Stimulated activated CD4-positive, alpha-beta T cell treated with anti-CD3 and anti-CD28 coated beads, Interleukin-1b, Interleukin-23, amount 100 ng/mL, for 4 hours (primary cell): ENCODE measurements around the gene ZNF329.
A peak's percentile ranks its signal among the peaks of the same experiment; 100 is the strongest.
"Not testable (repeated sequence)": the region's sequence is repeated elsewhere in the genome, so short reads cannot be mapped to it uniquely, and the experiment has no call there.

Experiments used
- DNase-seq, 2 donors: peaks; one replicate each; pipeline ENCODE4 v3.0.0-alpha.2; 2020; ENCODE audit warnings: low read depth in 2 of 2

ZNF329 gene

GRCh38 chr19:58150328-58150921 lies at the start of gene ZNF329:
Gene ZNF329 (minus strand): TSS chr19:58150789. CDS start chr19:58129503, 21,286 bp downstream.
- peak; percentile 93 to 94 for DNase-seq

- no peak for DNase-seq
These were observed 46.5 kb upstream of the ZNF329 start for GRCh38 chr19:58196901-58197616.

- DNase-seq = no peak
These were observed 33.2 kb upstream of the ZNF329 start for GRCh38 chr19:58183817-58184215.

- peak; percentile 88 to 94 for DNase-seq
These were observed 32.6 kb upstream of the ZNF329 start, which contains the start of gene ZNF274 for GRCh38 chr19:58182989-58183816. Gene ZNF274 (plus strand): TSS chr19:58183061. CDS start chr19:58183966, 905 bp downstream.

- DNase-seq = peak; percentile 68 to 73
These were observed 32.0 kb upstream of the ZNF329 start for GRCh38 chr19:58182577-58182988.

- peak; percentile 36 to 44 for DNase-seq
These were observed 31.4 kb upstream of the ZNF329 start for GRCh38 chr19:58181902-58182576.

- no peak for DNase-seq
These were observed 20.3 kb upstream of the ZNF329 start for GRCh38 chr19:58170860-58171259.

- no peak for DNase-seq
These were observed 16.2 kb upstream of the ZNF329 start for GRCh38 chr19:58166708-58167280.

- no peak for DNase-seq
These were observed 15.7 kb upstream of the ZNF329 start for GRCh38 chr19:58166268-58166667.

- DNase-seq = no peak
These were observed 6.6 kb upstream of the ZNF329 start for GRCh38 chr19:58157045-58157728.

GRCh38 chr19:58154679-58155648 lies 4.4 kb upstream of the ZNF329 start:
- DNase-seq = peak; percentile 99

- DNase-seq = no peak
These were observed 3.7 kb upstream of the ZNF329 start for GRCh38 chr19:58154287-58154678.

- no peak for DNase-seq
These were observed 2.8 kb upstream of the ZNF329 start for GRCh38 chr19:58153386-58153785.

- not testable (repeated sequence) for DNase-seq
These were observed 3.1 kb downstream of the ZNF329 start for GRCh38 chr19:58147475-58147874.

GRCh38 chr19:58145849-58146248 lies 4.7 kb downstream of the ZNF329 start:
- no peak for DNase-seq

- no peak for DNase-seq
These were observed 16.3 kb downstream of the ZNF329 start for GRCh38 chr19:58134244-58134643.

- no peak for DNase-seq
These were observed 21.3 kb downstream of the ZNF329 start for GRCh38 chr19:58129284-58129683.

- no peak for DNase-seq
These were observed 22.4 kb downstream of the ZNF329 start for GRCh38 chr19:58128041-58128685.

- DNase-seq = no peak
These were observed 27.2 kb downstream of the ZNF329 start for GRCh38 chr19:58123354-58123753.
